HG02763 (cell line): ENCODE data around the gene MIEN1.
"Not testable (repeated sequence)": the region's sequence is repeated elsewhere in the genome, so short reads cannot be mapped to it uniquely, and the experiment has no call there.

Source experiments
- ATAC-seq: cut with Tn5 transposase; IDR thresholded peaks from one replicate; pipeline ENCODE4 v1.9.1; 2021; ENCODE audit warnings: mild to moderate bottlenecking, moderate library complexity; ENCODE audit not compliant: unreplicated experiment

MIEN1 gene

GRCh38 chr17:39756380-39757079 is 26.2 kb upstream of the MIEN1 start:
- ATAC-seq = no peak

GRCh38 chr17:39755554-39756379 is 25.4 kb upstream of the MIEN1 start:
- no peak for ATAC-seq

DNA sequence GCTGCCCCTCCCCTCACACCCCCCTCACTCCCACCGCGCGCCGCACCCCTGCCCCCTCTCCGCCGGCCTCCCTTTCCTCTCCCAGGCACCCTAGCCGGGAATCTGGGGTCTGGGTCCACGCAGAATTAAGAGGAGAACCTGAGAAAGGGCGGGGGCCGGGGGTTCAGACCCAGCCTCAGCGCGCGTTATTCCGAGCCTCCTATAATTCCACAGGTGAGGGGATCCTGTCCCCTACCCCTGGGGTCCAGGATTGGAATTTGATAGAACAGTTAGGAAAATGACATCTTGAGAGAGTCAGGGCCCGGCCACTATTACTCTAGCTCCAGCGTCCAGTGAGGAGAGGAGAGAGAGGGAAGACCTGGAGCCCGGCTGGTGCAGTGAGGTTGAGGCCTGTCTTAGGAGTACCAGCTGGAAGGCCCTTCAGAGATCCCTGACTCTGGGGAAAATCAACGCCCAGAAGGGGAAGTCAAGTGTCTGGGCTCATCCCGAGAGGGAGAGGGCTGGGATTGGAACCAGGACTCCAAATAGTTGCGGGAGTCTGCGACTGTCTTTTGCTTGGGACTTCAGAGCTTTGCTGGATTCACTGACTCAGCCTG is 24.7 kb upstream of the MIEN1 start:
- ATAC-seq = no peak

- ATAC-seq = peak; percentile 59
Observed at GRCh38 chr17:39754161-39754957, 24.0 kb upstream of the MIEN1 start.

DNA sequence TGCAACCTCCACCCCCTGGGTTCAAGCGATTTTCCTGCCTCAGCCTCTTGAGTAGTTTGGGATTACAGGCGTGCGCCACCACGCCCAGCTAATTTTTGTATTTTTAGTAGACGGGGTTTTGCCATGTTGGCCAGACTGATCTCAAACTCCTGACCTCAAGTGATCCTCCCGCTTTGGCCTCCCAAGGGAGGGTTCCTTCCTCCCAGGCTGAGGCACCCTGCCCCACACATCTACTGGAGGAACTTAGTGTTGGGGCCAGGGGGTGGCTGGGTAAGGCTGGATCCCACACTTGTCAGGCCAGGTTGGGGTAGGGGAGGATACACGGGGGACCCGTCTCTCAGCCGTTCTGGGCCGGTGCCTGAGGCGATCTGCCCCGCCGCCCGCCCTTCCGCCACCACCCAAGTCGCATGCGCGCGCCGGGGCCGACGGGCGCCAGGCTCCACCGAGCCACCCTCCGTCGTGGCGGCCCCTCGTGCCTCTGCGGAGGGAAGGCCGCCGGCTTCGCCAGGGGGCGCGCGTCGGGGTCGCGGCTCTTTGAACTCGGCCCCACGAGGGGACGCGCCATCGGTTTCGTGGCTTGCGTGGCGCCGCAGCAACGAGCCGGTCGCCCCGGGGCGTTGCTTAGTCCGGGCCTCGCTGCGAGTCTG is 23.3 kb upstream of the MIEN1 start:
- peak; percentile 18 for ATAC-seq

- no peak for ATAC-seq
Observed at GRCh38 chr17:39752241-39752881, 22.0 kb upstream of the MIEN1 start.

DNA sequence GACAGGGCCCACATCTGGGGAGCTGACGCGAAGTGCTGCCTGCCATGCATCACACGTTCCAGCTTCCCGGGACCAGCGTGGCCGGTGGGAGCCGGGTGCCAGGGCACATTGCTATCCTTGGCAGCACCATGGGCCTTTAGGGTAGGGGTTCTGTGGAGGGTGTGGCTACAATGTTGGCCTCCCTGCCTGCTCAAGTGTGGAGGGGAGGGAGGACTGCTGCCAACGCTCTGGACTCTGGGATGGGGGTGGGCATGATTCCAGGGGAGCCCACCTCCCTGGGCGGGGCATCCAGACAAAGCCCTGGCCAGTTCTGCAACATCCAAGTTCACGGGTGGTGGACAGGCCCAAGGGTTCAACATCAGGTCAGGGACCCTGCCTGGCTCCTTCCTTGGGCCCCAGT is 21.3 kb upstream of the MIEN1 start:
- ATAC-seq = no peak

GRCh38 chr17:39751016-39751543 is 20.7 kb upstream of the MIEN1 start:
- no peak for ATAC-seq

- no peak for ATAC-seq
Observed at GRCh38 chr17:39750131-39751015, 20.0 kb upstream of the MIEN1 start.

DNA sequence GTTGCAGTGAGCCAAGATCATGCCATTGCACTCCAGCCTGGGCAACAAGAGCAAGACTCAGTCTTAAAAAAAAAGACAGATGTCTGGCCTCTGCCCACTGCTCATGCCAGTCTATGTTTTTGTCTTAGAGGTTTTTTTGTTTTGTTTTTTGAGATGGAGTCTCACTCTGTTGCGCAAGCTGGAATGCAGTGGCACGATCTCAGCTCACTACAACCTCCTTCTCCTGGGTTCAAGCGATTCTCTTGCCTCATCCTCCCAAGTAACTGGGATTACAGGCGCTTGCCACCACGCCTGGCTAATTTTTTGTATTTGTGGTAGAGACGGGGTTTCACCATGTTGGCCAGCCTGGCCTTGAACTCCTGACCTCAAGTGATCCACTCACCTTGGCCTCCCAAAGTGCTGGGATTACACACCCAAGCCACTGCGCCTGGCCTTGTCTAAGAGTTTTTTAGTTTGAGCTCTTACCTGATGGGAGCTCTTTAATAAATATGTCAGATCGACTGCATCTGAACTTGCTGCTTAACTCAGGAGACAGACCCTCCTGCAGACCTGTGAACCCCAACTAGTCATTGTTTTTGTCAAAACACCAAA is 18.2 kb upstream of the MIEN1 start:
- not testable (repeated sequence) for ATAC-seq

GRCh38 chr17:39747745-39748144 is 17.4 kb upstream of the MIEN1 start:
- ATAC-seq = no peak

DNA sequence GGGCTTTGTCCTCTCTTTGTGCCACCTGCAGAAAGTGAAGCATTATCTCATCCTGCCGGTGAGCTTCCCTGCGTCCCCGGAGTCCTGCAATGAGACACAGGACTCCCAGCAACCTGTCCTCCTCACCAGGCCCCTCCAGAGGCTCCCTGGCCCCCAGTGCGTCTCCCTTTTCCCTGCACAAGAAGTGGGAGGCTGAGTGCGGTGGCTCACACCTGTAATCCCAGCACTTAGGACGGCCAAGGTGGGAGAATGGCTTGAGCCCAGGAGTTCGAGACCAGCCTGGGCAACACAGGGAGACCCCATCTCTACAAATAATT is 15.8 kb upstream of the MIEN1 start:
- no peak for ATAC-seq

- no peak for ATAC-seq
Observed at GRCh38 chr17:39745335-39746144, 15.2 kb upstream of the MIEN1 start.

DNA sequence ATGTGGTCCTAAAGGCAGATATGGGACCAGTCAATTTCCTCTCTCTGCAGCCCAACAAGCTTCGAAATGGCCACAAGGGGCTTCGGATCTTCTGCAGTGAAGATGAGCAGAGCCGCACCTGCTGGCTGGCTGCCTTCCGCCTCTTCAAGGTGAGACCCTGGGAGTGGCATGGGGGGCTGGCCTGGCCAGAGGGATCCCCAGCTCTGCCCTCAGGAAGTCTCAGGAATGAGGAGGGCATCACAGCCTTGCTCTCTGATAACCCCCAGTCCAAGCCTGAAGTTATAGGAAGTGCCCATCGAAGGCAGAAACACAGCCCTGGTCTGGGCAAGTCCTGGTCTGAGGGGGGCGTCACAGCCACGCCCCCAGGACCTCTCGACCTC is 14.5 kb upstream of the MIEN1 start:
- ATAC-seq = no peak

DNA sequence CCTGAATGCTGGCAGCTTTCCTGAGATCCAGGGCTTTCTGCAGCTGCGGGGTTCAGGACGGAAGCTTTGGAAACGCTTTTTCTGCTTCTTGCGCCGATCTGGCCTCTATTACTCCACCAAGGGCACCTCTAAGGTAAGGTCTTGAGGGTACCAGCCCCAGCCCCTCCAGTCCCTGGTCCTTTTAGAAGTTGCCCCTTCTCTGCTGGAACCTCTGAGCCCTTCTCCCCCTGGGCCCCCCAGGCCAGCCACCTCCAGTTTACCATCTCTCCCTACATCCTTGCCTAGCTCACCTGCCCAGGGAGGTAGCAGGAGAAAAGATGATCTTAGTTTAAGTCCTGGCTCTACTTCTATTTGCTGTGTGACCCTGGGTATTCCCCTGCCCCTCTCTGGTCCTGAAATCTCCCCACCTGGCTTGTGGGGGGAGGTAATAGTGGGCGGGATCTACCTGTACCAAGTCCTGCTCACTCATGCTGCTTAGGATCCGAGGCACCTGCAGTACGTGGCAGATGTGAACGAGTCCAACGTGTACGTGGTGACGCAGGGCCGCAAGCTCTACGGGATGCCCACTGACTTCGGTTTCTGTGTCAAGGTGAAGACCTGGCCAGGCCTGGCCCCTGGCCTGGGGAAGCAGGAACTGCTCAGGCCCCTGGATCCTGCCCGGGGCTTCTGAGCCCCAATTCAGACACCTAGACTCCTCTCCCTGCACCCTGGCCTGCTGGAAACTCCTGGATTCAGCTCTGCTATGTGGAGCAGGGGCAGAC is 13.9 kb upstream of the MIEN1 start:
- ATAC-seq = no peak

- ATAC-seq = no peak
Observed at GRCh38 chr17:39742856-39743436, 12.6 kb upstream of the MIEN1 start.
